Measurements from ENCODE around the gene MRPL20. TPM values are rescaled to one million over a fixed set of nuclear protein-coding genes. Genes with fewer than 3 reads are reported as not detected.
"Not testable (repeated sequence)": the region's sequence is repeated elsewhere in the genome, so short reads cannot be mapped to it uniquely, and the experiment has no call there.

The MRPL20 gene
- total RNA-seq, 4 donors from 2014 or later: 83.4 to 122 (median 106) TPM

- TF ChIP-seq CTCF (IDR thresholded peaks at IDR 0.05): no peak
- no peak for TF ChIP-seq POLR2A (IDR thresholded peaks at IDR 0.05)
- no peak for DNase-seq (ENCODE audit: low spot score in 2 of 2)
- 88 to 90% methylated on average over 12 of the region's 12 CpGs for WGBS, 2 donors
- no peak overlapping the region for H3K4me3 ChIP-seq (ENCODE audit: low read depth, poor library complexity, severe bottlenecking)
- intact Hi-C loops (cut with DNase I; ENCODE audit: low total_unique reads): no loop called here
Measured at GRCh38 chr1:1390675-1391074, 16.4 kb downstream of the MRPL20 start.

GRCh38 chr1:1388078-1388472 is 19.0 kb downstream of the MRPL20 start:
- intact Hi-C loops (cut with DNase I; ENCODE audit: low total_unique reads): no loop called here
- 95 to 97% methylated on average over 16 of the region's 16 CpGs for WGBS, 2 donors
- TF ChIP-seq POLR2A (IDR thresholded peaks at IDR 0.05) (no peak), CTCF (IDR thresholded peaks at IDR 0.05) (no peak)

GRCh38 chr1:1387098-1388077 is 19.7 kb downstream of the MRPL20 start:
- intact Hi-C loops (cut with DNase I; ENCODE audit: low total_unique reads): no loop called here
- DNase-seq (ENCODE audit: low spot score in 2 of 2): no peak
- 94 to 97% methylated on average over 45 to 50 of the region's 50 CpGs for WGBS, 2 donors
- H3K4me3 ChIP-seq (ENCODE audit: low read depth, poor library complexity, severe bottlenecking): no peak overlapping the region
- no peak for TF ChIP-seq CTCF (IDR thresholded peaks at IDR 0.05)
- TF ChIP-seq POLR2A (IDR thresholded peaks at IDR 0.05): no peak

More at GRCh38 chr1:1388078-1388472, 19.0 kb downstream of the MRPL20 start:
- DNase-seq (ENCODE audit: low spot score in 2 of 2): no peak
- H3K4me3 ChIP-seq (ENCODE audit: low read depth, poor library complexity, severe bottlenecking): no peak overlapping the region

- DNase-seq (ENCODE audit: low spot score in 2 of 2): no peak
- intact Hi-C loops (cut with DNase I; ENCODE audit: low total_unique reads): no loop called here
- 83 to 88% methylated on average over 4 to 8 of the region's 8 CpGs for WGBS, 2 donors
- no peak overlapping the region for H3K4me3 ChIP-seq (ENCODE audit: low read depth, poor library complexity, severe bottlenecking)
- TF ChIP-seq POLR2A (IDR thresholded peaks at IDR 0.05) (no peak), CTCF (IDR thresholded peaks at IDR 0.05) (no peak)
Measured at GRCh38 chr1:1385931-1386330, 21.2 kb downstream of the MRPL20 start.

DNA sequence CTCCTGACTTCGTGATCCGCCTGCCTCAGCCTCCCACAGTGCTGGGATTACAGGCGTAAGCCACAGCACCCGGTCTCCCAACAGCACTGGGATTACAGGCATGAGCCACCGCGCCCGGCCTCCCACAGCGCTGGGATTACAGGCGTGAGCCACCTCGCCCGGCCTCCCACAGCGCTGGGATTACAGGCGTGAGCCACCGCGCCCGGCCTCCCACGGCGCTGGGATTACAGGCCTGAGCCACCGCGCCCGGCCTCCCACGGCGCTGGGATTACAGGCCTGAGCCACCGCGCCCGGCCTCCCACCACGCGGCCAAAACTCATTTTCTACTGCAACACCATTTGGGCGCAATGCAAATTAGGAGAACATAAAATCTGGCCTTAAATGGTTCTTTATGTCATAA is 21.8 kb downstream of the MRPL20 start:
- DNase-seq (ENCODE audit: low spot score in 2 of 2); intact Hi-C loops (cut with DNase I; ENCODE audit: low total_unique reads); H3K4me3 ChIP-seq (ENCODE audit: low read depth, poor library complexity, severe bottlenecking): not testable (repeated sequence)
- WGBS, 2 donors: 93 to 94% methylated on average over 28 to 29 of the region's 29 CpGs

GRCh38 chr1:1381294-1381693 is 25.8 kb downstream of the MRPL20 start:
- intact Hi-C loops (cut with DNase I; ENCODE audit: low total_unique reads): no loop called here
- 72 to 85% methylated on average over 5 to 6 of the region's 8 CpGs for WGBS, 2 donors
- no peak for DNase-seq (ENCODE audit: low spot score in 2 of 2)
- TF ChIP-seq CTCF (IDR thresholded peaks at IDR 0.05) (no peak), POLR2A (IDR thresholded peaks at IDR 0.05) (no peak)
- no peak overlapping the region for H3K4me3 ChIP-seq (ENCODE audit: low read depth, poor library complexity, severe bottlenecking)
